HG02588 (cell line): ENCODE results near the gene ROR1.

Experiments
- ATAC-seq: cut with Tn5 transposase; IDR thresholded peaks from one replicate; pipeline ENCODE4 v1.9.1; 2021; ENCODE audit warnings: mild to moderate bottlenecking, moderate library complexity; ENCODE audit not compliant: unreplicated experiment

The ROR1 gene

GRCh38 chr1:63773815-63774616, at the start of gene ROR1:
TSS of gene ROR1 (plus strand) at chr1:63774017.
- ATAC-seq = peak; percentile 51

- ATAC-seq = no peak
Observed at GRCh38 chr1:63724375-63724899, 49.4 kb upstream of the ROR1 start.

GRCh38 chr1:63728611-63729226, 45.1 kb upstream of the ROR1 start:
- ATAC-seq = no peak

- ATAC-seq = no peak
Observed at GRCh38 chr1:63729227-63729620, 44.6 kb upstream of the ROR1 start.

GRCh38 chr1:63730211-63730610, 43.6 kb upstream of the ROR1 start:
- no peak for ATAC-seq

GRCh38 chr1:63731117-63732043, 42.4 kb upstream of the ROR1 start:
- no peak for ATAC-seq

GRCh38 chr1:63732666-63733065, 41.2 kb upstream of the ROR1 start:
- ATAC-seq = no peak

- no peak for ATAC-seq
Observed at GRCh38 chr1:63738772-63739171, 35.0 kb upstream of the ROR1 start.

GRCh38 chr1:63739452-63739851, 34.4 kb upstream of the ROR1 start:
- no peak for ATAC-seq

GRCh38 chr1:63740432-63740831, 33.4 kb upstream of the ROR1 start:
- ATAC-seq = no peak

- no peak for ATAC-seq
Observed at GRCh38 chr1:63742526-63742925, 31.3 kb upstream of the ROR1 start.

- no peak for ATAC-seq
Observed at GRCh38 chr1:63743781-63744180, 30.0 kb upstream of the ROR1 start.

GRCh38 chr1:63746129-63746864, 27.5 kb upstream of the ROR1 start:
- no peak for ATAC-seq

- no peak for ATAC-seq
Observed at GRCh38 chr1:63747445-63747844, 26.4 kb upstream of the ROR1 start.

- ATAC-seq = no peak
Observed at GRCh38 chr1:63748046-63748580, 25.7 kb upstream of the ROR1 start.

GRCh38 chr1:63748641-63749040, 25.2 kb upstream of the ROR1 start:
- no peak for ATAC-seq

GRCh38 chr1:63750721-63751120, 23.1 kb upstream of the ROR1 start:
- ATAC-seq = no peak

GRCh38 chr1:63752176-63752575, 21.6 kb upstream of the ROR1 start:
- ATAC-seq = no peak

- no peak for ATAC-seq
Observed at GRCh38 chr1:63753591-63753990, 20.2 kb upstream of the ROR1 start.

- no peak for ATAC-seq
Observed at GRCh38 chr1:63756839-63757238, 17.0 kb upstream of the ROR1 start.
